Psoas muscle (tissue), 8 donors: ENCODE results near the gene WDR64. TPM values are rescaled to one million over a fixed set of nuclear protein-coding genes. Genes with fewer than 3 reads are reported as not detected.
"Not testable (repeated sequence)": the region's sequence is repeated elsewhere in the genome, so short reads cannot be mapped to it uniquely, and the experiment has no call there.

Experiments used
- ATAC-seq, 4 donors: fragments of 200-7000 bp; cut with Tn5 transposase; one replicate each; pipeline ENCODE4 v1.9.1; 2020; ENCODE audit warnings: moderate library complexity in 3 of 4, mild to moderate bottlenecking in 2 of 4
- DNase-seq, 2 donors: peaks; one replicate each; pipeline ENCODE4 v3.0.0-alpha.2; 2020
- H3K27ac ChIP-seq: fragments of 200-600 bp; one replicate; pipeline ENCODE4 v1.8.0; 2022
- H3K27me3 ChIP-seq, 3 donors: fragments of 200-600 bp in 1 of 3; one replicate each; pipeline versions ENCODE4 v1.6.1 to v1.8.0; 2013 to 2022; ENCODE audit warnings: low read length in 2 of 3, mild to moderate bottlenecking in 2 of 3, moderate library complexity in 1 of 3; ENCODE audit not compliant: insufficient read depth in 3 of 3
- H3K36me3 ChIP-seq, 2 donors: fragments of 200-600 bp in 1 of 2; one replicate each; pipeline versions ENCODE4 v1.6.1 to v1.8.0; 2013 to 2022; ENCODE audit warnings: low read depth in 1 of 2, mild to moderate bottlenecking in 1 of 2, moderate library complexity in 1 of 2; ENCODE audit not compliant: insufficient read depth in 1 of 2
- H3K4me1 ChIP-seq: fragments of 200-600 bp; one replicate; pipeline ENCODE4 v1.8.0; 2022
- H3K4me3 ChIP-seq: fragments of 200-600 bp; one replicate; pipeline ENCODE4 v1.8.0; 2022; ENCODE audit warnings: mild to moderate bottlenecking
- H3K9me3 ChIP-seq: fragments of 200-600 bp; one replicate; pipeline ENCODE4 v1.8.0; 2022
- CTCF ChIP-seq: fragments of 200-600 bp; IDR thresholded peaks from one replicate; pipeline ENCODE4 v1.8.0; 2022; ENCODE audit warnings: antibody characterized with exemption
- WGBS, 3 donors: extraction: QIAGEN DNeasy Blood & Tissue Kit; methylation state at CpG; one replicate each; pipeline versions ENCODE4 v1.1.6 to v1.1.7; 2013; 5-methylcytosine and 5-hydroxymethylcytosine counted together
- intact Hi-C, 2 donors: fragments of 100-400 bp; cut with DNase I; formaldehyde crosslinking; loops; one replicate each; pipeline versions ENCODE4 v1.11.0 to v1.14.2; 2022
- polyA plus RNA-seq, 3 donors: library from polyadenylated mRNA; stranded (reverse); fragments of 200-250 nt; gene quantifications; one replicate each; pipeline ENCODE4 v1.2.3, GENCODE V29; 2013
- total RNA-seq, 4 donors: library from RNA; stranded (reverse); fragmentation: NEBNext Ultra II Directional in 2 of 4; extraction: Animal tissue kit (Norgen Biotek cat#: 25700) in 2 of 4; gene quantifications; one replicate each; pipeline versions ENCODE4 v1.2.1 to v1.2.4, GENCODE V29; 2021 to 2023
- donor health status: healthy with polysubstance abuse.
- donor health status: DM: no; HTN: no; CAD: no; lungs with moderate emphysema.
- donor health status: Bipolar disorder and iron deficiency.
- donor health status: healthy.
- donor health status: DM: yes; HTN: yes; CAD: no.
- donor health status: DM: no; HTN: no; CAD: no.
- donor health status: DM: no; HTN: no; CAD: no.
- donor health status: DM: yes; HTN: yes; CAD: no.

WDR64 gene
- total and polyA plus RNA-seq, 7 donors: not detected

GRCh38 chr1:241787691-241788090, 135.6 kb downstream of the WDR64 start:
- no peak for DNase-seq
- no peak for TF ChIP-seq CTCF
- Histone ChIP-seq H3K27ac (no peak overlapping the region), H3K27me3 (no peaks in the 10 kb centered on the region), H3K4me1 (no peaks in the 10 kb centered on the region), H3K9me3 (no peaks in the 10 kb centered on the region), H3K36me3 (no peaks in the 10 kb centered on the region), H3K4me3 (no peak overlapping the region)
- no peak for ATAC-seq
- WGBS, 3 donors: 83 to 91% (median 89%) methylated on average over 4 of the region's 4 CpGs
- intact Hi-C loops: no loop called here

- Histone ChIP-seq H3K4me3 (no peak overlapping the region), H3K27ac (no peak overlapping the region), H3K36me3 (no peaks in the 10 kb centered on the region), H3K9me3 (no peaks in the 10 kb centered on the region), H3K4me1 (no peaks in the 10 kb centered on the region), H3K27me3 (no peaks in the 10 kb centered on the region)
- ATAC-seq (no peak), DNase-seq (no peak)
- WGBS, 3 donors: 88 to 92% (median 91%) methylated on average over 2 of the region's 2 CpGs
- intact Hi-C loops: no loop called here
- no peak for TF ChIP-seq CTCF
Measured at GRCh38 chr1:241789061-241789460, 137.0 kb downstream of the WDR64 start.

- no peak overlapping the region for H3K27ac ChIP-seq
- intact Hi-C loops: no loop called here
- H3K4me1 ChIP-seq: no peaks in the 10 kb centered on the region
- ATAC-seq: no peak
- no peak overlapping the region for H3K4me3 ChIP-seq
- 54 to 76% (median 67%) methylated on average over 1 of the region's 1 CpG for WGBS, 3 donors
- H3K36me3 ChIP-seq: no peaks in the 10 kb centered on the region
- TF ChIP-seq CTCF: no peak
- no peaks in the 10 kb centered on the region for H3K9me3 ChIP-seq
- H3K27me3 ChIP-seq: no peaks in the 10 kb centered on the region
- no peak for DNase-seq
Measured at GRCh38 chr1:241799416-241799815, 147.3 kb downstream of the WDR64 start.

GRCh38 chr1:241800640-241801039, 148.6 kb downstream of the WDR64 start:
- intact Hi-C loops: no loop called here
- TF ChIP-seq CTCF: no peak
- no peaks in the 10 kb centered on the region for H3K27me3 ChIP-seq
- no peak overlapping the region for H3K4me3 ChIP-seq
- H3K9me3 ChIP-seq: no peaks in the 10 kb centered on the region
- no peak overlapping the region for H3K27ac ChIP-seq
- H3K4me1 ChIP-seq: no peaks in the 10 kb centered on the region
- no peaks in the 10 kb centered on the region for H3K36me3 ChIP-seq
- ATAC-seq (no peak), DNase-seq (no peak)
- WGBS, 3 donors: 82 to 88% (median 82%) methylated on average over 3 of the region's 3 CpGs

GRCh38 chr1:241802863-241803262, 150.8 kb downstream of the WDR64 start:
- Histone ChIP-seq H3K9me3 (no peaks in the 10 kb centered on the region), H3K27ac (no peak overlapping the region), H3K4me1 (no peaks in the 10 kb centered on the region), H3K27me3 (no peaks in the 10 kb centered on the region), H3K36me3 (no peaks in the 10 kb centered on the region), H3K4me3 (no peak overlapping the region)
- intact Hi-C loops: no loop called here
- TF ChIP-seq CTCF: no peak
- ATAC-seq (no peak), DNase-seq (no peak)
- WGBS, 3 donors: 85 to 90% (median 87%) methylated on average over 3 of the region's 3 CpGs

- ATAC-seq, DNase-seq, intact Hi-C loops, H3K4me1 ChIP-seq, H3K9me3 ChIP-seq, H3K27ac ChIP-seq, H3K4me3 ChIP-seq, H3K27me3 ChIP-seq, H3K36me3 ChIP-seq: not testable (repeated sequence)
- WGBS, 3 donors: 75 to 83% (median 78%) methylated on average over 4 of the region's 4 CpGs
Measured at GRCh38 chr1:241804706-241805105, 152.6 kb downstream of the WDR64 start.
